Left lung (tissue), 14 donors: Measurements from ENCODE around the gene C19orf85. TPM values are rescaled to one million over a fixed set of nuclear protein-coding genes. Genes with fewer than 3 reads are reported as not detected.

ENCODE experiments used
- ATAC-seq: fragments of 200-7000 bp; cut with Tn5 transposase; one replicate; pipeline ENCODE4 v1.9.1; 2020; ENCODE audit warnings: moderate library complexity
- DNase-seq, 4 donors: peaks; one replicate each; pipeline ENCODE4 v3.0.0-alpha.2; 2013 to 2020
- H3K27ac ChIP-seq, 2 donors: fragments of 200-600 bp; sonication (generic) in 1 of 2; one replicate each; pipeline versions ENCODE4 v1.5.0 to v1.8.0; 2020 to 2021
- H3K27me3 ChIP-seq, 2 donors: fragments of 200-600 bp; sonication (generic) in 1 of 2; one replicate each; pipeline versions ENCODE4 v1.5.0 to v1.8.0; 2020 to 2021
- H3K36me3 ChIP-seq, 2 donors: fragments of 200-600 bp; sonication (generic) in 1 of 2; one replicate each; pipeline versions ENCODE4 v1.5.0 to v1.8.0; 2020 to 2021
- H3K4me1 ChIP-seq, 2 donors: fragments of 200-600 bp; one replicate each; pipeline ENCODE4 v1.8.0; 2021
- H3K4me3 ChIP-seq, 2 donors: fragments of 200-600 bp; sonication (generic) in 1 of 2; one replicate each; pipeline versions ENCODE4 v1.5.0 to v1.8.0; 2020 to 2021; ENCODE audit warnings: mild to moderate bottlenecking in 1 of 2
- H3K9me3 ChIP-seq, 2 donors: fragments of 200-600 bp; sonication (generic) in 1 of 2; one replicate each; pipeline versions ENCODE4 v1.5.0 to v1.8.0; 2020 to 2021
- intact Hi-C, 2 donors: fragments of 100-400 bp; cut with DNase I; formaldehyde crosslinking; loops; one replicate each; pipeline versions ENCODE4 v1.11.2 to v1.14.2; 2022
- long read RNA-seq, 12 donors: library from polyadenylated mRNA in 2 of 12; unstranded in 2 of 12; transcript quantifications; one replicate each; pipeline ENCODE4 v2.0.0 and lab custom pipeline, GENCODE V29; 2019 to 2026
- polyA plus RNA-seq, 6 donors: library from polyadenylated mRNA; unstranded; fragments of 120-200 nt; gene quantifications; one replicate each; pipeline ENCODE4 v1.2.1, GENCODE V29; 2013; ENCODE audit not compliant: insufficient read length in 6 of 6
- total RNA-seq, 2 donors: library from RNA; stranded (reverse); fragmentation: NEBNext Ultra II Directional; extraction: Animal tissue kit (Norgen Biotek cat#: 25700); gene quantifications; one replicate each; pipeline ENCODE4 v1.2.1, GENCODE V29; 2021
- TF ChIP-seq, protein P1 (sequence below), 2 donors: fragments of 200-600 bp; sonication (generic) in 1 of 2; IDR thresholded peaks; one replicate each; pipeline versions ENCODE4 v1.5.0 to v1.8.0; 2021; ENCODE audit warnings: antibody characterized with exemption in 2 of 2
- donor health status: DM: no; HTN: yes; CAD: no.
- donor health status: DM: no; HTN: no; CAD: no.

Gene C19orf85
- not detected for total RNA-seq
- not detected for polyA plus RNA-seq
- long read RNA-seq, donor 1 = 0 reads
- long read RNA-seq, donor 2 = 0 reads
- long read RNA-seq, donor 3 = 0 reads
- long read RNA-seq, donor 4 = 0 reads
- long read RNA-seq, donor 5 = 0 reads
- long read RNA-seq, donor 6 = 0 reads
- long read RNA-seq, donor 7 = 0 reads
- long read RNA-seq, donor 8 = 0 reads
- long read RNA-seq, donor 9 = 0 reads
- long read RNA-seq, donor 10 = 0 reads
- long read RNA-seq, donor 11 = 0 reads
- long read RNA-seq, donor 12 = 0 reads

DNA sequence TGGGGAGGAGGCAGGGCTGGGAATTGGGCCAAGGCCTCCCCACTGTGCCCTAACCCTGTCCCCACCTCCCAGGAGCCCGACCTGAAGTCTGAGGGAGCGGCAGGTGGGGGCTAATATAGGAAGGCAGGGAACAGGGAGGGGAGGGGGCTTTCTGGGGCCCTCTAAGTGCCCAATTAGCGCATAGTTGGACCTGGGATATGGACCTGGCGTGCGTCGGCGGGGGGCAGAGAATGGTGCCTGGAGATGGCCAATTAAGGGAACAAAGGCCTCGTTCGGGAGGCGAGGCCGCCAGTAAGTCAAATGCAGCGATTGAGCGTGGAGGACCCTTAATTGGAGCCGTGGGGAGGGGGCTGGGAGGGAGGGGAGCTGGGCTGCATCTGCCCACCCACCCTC lies at the start of gene C19orf85:
TSS of gene C19orf85 (minus strand) at position 90 of the 393 bp plus-strand sequence. CDS start 197 bp downstream, outside the sequence.
- Histone ChIP-seq H3K9me3 (no peaks in the 10 kb centered on the region), H3K36me3 (no peaks in the 10 kb centered on the region), H3K4me1 (peaks cover 6 to 30% of the 10 kb centered on the region in 2 donors), H3K27ac (no peak within 1 kb of the TSS), H3K27me3 (no peaks in the 10 kb centered on the region), H3K4me3 (no peak within 1 kb of the TSS)
- intact Hi-C loops = no loop called here
- TF ChIP-seq, protein P1, sequence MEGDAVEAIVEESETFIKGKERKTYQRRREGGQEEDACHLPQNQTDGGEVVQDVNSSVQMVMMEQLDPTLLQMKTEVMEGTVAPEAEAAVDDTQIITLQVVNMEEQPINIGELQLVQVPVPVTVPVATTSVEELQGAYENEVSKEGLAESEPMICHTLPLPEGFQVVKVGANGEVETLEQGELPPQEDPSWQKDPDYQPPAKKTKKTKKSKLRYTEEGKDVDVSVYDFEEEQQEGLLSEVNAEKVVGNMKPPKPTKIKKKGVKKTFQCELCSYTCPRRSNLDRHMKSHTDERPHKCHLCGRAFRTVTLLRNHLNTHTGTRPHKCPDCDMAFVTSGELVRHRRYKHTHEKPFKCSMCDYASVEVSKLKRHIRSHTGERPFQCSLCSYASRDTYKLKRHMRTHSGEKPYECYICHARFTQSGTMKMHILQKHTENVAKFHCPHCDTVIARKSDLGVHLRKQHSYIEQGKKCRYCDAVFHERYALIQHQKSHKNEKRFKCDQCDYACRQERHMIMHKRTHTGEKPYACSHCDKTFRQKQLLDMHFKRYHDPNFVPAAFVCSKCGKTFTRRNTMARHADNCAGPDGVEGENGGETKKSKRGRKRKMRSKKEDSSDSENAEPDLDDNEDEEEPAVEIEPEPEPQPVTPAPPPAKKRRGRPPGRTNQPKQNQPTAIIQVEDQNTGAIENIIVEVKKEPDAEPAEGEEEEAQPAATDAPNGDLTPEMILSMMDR (IDR thresholded peaks at IDR 0.05) = no peak
- no peak for ATAC-seq
- DNase-seq = peak in 1 of 4 donors; percentile 45

DNA sequence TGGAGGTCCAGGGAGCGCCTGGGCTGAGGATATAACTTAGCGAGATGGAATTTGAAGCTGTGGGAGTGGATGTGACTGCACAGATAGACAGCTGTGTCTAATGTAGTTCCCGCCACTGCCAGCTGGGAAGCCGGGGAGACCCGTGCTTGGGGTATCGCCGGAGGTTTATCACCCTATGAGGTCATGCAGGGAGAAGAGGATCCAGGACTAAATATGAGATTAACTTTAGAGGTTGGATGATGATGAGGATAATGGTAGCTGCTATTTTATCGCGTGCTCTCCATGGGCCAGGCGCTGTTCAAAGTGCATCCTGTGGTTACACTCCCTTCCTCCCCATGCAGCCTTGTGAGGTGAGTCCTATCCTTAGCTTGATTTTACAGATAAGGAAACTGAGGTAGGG lies 43.6 kb upstream of the C19orf85 start:
- Histone ChIP-seq H3K4me3 (no peak overlapping the region), H3K27ac (no peak overlapping the region), H3K27me3 (peaks cover 0 to 13% of the 10 kb centered on the region in 2 donors), H3K4me1 (peaks cover 4 to 11% of the 10 kb centered on the region in 2 donors), H3K9me3 (no peaks in the 10 kb centered on the region), H3K36me3 (no peaks in the 10 kb centered on the region)
- intact Hi-C loops = no loop called here
- DNase-seq (no peak), ATAC-seq (no peak)
- TF ChIP-seq, protein P1 (IDR thresholded peaks at IDR 0.05) = no peak

DNA sequence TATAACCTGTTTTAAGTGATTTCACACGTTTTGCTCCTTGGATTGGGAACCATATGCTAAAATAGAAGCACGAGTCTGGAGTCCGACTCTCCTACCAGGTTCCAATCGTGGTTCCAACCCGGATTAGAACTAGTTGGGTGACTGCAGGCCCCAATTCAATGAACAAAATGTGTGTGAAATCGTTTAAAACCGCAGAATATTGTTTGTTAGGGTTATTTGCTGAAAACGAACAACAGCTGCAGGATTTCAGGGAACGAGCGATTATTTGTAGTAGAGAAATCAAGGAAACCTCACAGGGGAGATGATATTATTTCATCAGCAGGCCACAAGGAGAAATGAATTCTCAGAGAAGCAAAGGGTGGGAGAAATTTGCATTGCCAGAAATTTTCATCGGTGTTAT lies 40.4 kb upstream of the C19orf85 start:
- intact Hi-C loops = no loop called here
- TF ChIP-seq, protein P1 (IDR thresholded peaks at IDR 0.05) = no peak
- DNase-seq = no peak
- H3K4me3 ChIP-seq = no peak overlapping the region
- H3K4me1 ChIP-seq = peaks cover 4 to 12% of the 10 kb centered on the region in 2 donors
- no peaks in the 10 kb centered on the region for H3K36me3 ChIP-seq
- ATAC-seq = no peak
- H3K9me3 ChIP-seq = no peaks in the 10 kb centered on the region
- H3K27me3 ChIP-seq = no peaks in the 10 kb centered on the region
- no peak overlapping the region for H3K27ac ChIP-seq

DNA sequence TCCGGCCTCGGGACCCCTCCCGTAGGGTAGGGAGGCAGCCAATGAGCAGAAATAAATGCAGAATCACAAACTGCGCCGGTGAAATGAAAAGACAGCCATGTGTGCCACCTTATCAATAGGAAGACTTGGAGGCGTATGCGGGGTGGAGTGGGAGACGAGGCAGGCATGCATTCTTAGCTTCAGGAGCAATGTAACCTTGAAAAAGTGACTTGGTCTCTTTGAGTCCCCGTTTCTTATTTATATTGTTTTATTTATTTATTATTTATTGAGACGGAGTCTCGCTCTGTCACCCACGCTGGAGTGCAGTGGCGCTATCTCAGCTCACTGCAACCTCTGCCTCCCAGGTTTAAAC lies 39.7 kb upstream of the C19orf85 start:
- H3K4me3 ChIP-seq = peak overlapping the region in 1 of 2 donors; percentile 45
- H3K27ac ChIP-seq = peak overlapping the region in 1 of 2 donors; percentile 75
- no peak for ATAC-seq

More for the DNA sequence above, 39.7 kb upstream of the C19orf85 start:
- Histone ChIP-seq H3K4me1 (peaks cover 4 to 12% of the 10 kb centered on the region in 2 donors), H3K36me3 (no peaks in the 10 kb centered on the region), H3K27me3 (no peaks in the 10 kb centered on the region), H3K9me3 (no peaks in the 10 kb centered on the region)
- TF ChIP-seq, protein P1 (IDR thresholded peaks at IDR 0.05) = peak in 1 of 2 donors; percentile 7
- DNase-seq = no peak
- intact Hi-C loops = no loop called here
